ENCODE data around the gene SYCE1L.

Gene SYCE1L

DNA sequence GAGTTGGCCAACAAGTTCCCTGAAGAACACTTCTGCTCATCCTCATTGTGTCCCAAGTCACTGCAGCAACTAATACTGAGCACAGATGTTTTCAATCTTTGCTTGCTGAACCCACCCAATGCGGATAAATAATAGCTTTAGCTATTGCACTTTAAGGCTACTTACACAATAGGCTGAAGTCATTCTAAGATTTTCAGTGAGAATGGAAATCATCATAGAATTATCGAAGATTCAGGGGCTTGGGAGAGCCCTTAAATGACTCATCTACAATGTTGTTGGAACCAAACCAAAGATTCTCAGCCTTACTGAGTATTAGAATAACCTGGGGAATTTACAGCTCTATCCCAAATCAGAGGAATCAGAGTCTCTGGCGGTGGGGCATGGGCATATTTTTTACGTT is 51.2 kb downstream of the SYCE1L start:
- DNase-seq (ENCODE audit: low spot score), result no peak

Measured in hepatic stellate cell (primary cell).